ENCODE measurements around the gene CHEK2.
"Not testable (repeated sequence)": the region's sequence is repeated elsewhere in the genome, so short reads cannot be mapped to it uniquely, and the experiment has no call there.

Gene CHEK2

DNA sequence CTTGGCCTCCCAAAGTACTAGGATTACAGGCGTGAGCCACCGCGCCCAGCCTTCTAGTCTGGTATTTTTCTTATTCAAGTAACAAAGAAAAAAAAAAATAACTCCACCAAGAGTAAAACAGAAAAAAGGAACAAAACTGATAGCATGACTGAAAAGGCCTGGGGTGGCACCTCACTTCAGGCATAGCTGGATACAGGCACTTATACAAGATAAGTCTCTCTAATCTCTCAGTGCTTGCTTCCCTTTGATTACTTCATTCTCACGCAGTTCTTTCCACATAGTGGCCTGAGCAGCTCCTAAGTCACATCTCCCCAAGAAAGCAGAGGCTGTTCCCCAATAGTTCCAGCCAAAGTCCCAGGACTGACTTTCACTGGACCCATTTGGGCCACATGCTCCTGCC lies 58.7 kb downstream of the CHEK2 start:
- DNase-seq, result not testable (repeated sequence)

DNA sequence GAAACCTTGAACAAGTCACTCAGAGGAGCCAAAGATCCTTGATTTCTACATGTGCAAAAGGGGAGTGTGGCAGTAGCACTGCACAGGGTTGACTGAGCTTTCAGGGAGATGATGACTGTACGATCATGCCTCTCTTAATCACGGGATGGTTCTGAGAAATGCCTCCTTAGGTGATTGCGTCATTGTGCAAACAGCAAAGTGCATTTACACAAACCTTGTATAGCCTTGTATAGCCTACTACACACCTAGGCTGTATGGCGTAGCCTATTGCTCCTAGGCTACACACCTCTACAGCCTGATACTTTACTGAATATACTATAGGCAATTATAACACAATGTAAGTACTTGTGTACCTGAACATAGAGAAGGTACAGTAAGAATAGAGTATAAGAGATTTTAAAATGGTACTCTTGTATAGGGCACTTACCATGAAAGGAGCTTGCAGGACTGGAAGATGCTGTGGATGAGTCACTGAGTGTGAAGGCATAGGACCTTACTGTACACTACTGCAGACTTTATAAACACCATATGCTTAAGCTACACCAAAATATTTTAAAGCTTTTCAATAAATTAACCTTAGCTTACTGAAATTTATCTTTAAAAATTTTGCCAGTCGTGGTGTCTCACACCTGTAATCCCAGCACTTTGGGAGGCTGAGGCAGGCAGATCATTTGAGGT lies 60.7 kb downstream of the CHEK2 start:
- DNase-seq, result not testable (repeated sequence)

DNA sequence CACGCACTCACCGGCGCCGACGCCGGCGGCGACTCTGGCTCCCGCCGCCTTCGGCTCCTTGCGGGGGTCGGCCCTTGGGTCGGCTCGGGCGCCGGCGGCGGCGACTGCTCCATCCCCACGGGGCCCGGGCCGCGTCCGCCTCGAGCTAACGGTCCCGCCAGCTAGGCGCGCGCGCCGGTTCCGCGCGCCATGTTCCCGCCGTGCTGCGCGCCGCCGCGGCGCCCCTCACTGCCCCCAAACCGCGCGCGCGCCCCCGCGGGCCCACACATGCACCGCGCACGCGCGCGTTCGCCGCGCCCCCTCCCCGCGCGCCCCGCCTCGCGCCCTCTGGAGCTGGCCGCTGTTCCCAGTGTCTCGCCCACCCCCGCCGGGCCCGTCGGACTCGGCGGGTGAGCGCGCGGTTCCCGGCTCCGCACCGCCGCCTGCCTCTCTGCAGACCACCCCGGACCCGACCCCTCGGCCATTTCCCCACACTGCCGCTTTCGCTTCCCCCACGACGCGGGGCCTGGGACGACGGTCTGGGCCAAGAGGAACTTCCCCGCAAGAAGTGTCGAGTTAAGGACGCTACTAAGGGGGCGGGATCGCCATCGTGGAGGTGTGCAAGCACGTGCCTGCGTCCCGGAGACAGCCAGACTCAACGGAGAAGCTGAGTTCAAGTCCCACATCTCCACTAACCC lies 61.9 kb downstream of the CHEK2 start, which contains the start of gene TTC28:
Gene TTC28 (minus strand): TSS at position 230 of the 677 bp plus-strand sequence. CDS start 117 bp downstream, at position 113.
- DNase-seq, result peak; percentile 17

DNA sequence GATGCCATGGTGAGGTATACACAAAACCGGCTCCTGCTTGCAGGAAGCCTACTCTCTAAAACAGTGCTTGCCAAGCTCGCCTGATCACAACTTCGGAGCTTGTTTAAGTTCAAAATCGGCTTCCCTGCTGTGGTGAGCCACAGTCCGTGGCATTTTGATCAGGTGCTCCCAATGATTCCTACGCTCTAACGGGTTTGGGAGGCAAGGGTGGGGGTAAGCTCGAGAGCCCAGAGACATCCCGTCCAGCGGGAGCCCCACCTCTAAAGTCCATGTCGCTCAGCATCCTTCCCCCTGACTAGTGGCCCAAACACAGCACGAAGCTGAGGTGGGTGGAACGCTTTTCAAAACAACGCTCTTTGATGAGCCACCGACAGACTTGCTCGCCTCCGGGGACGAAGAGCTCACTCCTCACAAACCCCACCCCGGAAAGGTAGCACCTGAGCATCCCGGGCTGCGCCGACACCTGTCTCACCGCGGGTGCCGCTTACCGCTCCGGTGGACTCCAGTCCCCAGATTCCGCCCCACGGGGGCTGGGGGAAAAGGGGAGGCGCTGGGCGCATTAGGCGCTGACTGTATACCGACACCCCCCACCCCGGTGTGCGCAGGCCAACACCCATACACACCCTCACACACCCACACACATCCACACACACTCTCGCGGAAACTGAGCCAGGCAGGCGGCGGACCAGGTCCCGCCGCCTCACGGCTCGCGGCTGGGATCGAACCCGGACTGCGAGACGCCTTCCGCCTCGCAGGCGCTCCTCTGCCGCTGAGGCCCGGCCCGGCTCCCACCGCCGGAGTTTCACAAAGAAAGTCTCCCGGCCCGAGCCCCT lies 62.6 kb downstream of the CHEK2 start:
- not testable (repeated sequence) for DNase-seq

DNA sequence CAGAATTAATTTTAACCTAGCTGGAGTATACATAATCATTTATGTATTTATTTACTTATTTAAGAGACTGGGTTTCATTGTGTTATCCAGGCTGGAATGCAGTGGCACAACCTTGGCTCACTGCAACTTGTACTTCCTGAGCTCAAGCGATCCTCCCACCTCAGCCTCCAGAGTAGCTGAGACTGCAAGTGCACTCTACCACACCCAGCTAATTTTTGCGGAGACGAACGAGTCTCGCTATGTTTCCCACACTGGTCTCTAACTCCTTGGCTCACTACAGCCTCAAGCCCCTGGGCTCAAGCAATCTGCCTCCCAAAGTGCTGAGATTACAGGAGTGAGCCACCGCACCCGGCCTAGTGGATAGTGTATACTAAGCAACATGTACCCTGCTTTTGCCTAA lies 63.5 kb downstream of the CHEK2 start:
- not testable (repeated sequence) for DNase-seq

DNA sequence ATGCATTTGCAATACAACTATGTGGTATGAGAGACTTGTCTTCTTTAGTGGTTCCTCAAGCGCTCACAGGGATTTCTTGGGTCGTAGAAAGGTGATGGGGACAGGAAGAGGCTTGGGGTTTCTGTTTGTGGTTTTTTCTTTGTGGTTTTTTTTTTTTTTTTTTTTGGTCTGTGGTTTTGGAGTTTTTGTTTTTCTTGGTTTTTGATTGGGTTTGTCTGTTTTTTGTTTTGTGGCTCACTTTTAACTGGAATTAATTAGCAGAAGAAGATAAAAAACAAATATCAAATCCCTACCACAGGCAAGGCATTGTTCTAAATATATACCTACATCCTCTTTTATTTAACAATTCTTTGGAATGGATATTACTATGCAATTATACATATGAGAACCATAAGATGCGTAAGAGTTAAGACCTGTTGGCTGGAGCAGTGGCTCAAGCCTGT lies 67.5 kb downstream of the CHEK2 start:
- DNase-seq, result peak; percentile 20

DNA sequence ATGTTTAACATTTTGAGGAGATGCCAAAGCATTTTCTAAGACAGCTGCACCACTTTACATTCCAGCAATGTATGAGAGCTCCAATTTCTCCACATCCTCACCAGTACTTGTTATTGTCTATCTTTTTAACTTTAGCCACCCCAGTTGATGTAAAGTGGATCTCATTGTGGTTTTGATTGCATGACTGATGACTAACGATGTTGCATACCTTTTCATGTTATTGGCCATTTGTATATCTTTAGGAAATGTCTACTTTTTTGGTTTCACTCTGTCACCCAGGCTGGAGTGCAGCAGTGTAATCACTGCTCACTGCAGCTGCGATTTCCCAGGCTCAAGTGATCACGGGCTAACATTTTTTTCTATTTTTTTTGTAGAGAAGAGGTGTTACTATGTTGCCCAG lies 70.9 kb downstream of the CHEK2 start:
- DNase-seq, result no peak

DNA sequence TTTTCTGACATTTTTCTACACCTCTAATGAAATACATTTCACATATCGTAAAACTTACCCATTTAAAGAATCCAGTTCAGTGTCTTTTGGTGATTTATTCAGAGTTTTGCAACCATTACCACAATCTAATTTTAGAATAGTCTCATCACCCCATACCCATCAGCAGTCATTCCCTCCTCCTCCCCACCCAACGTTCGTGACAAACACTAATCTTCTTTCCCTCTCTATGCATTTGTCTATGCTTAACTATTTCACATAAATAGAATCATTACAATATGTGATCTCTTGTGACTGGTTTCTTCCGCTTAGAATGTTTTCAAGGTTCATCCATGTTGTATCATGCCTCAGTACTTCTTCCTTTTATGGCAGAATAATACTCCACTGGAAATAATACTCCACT lies 71.5 kb downstream of the CHEK2 start:
- no peak for DNase-seq

DNA sequence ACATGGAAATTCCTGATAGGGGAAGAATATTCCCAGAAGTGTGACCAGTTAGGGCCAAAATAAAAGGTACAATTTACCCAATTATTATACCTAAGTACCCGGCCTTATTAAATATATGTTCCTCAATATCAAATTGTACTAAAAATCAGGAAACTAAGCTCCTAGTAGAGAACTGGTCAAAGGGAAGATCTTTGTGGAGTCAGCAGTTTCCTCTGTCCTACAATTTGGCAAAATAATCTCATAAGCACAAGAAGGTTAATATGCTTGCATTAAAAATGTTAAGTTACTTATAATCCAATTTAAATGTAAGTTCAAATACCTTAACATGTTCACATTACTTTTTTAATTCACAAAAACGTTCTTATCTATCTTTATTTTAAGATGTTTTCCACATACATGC lies 72.2 kb downstream of the CHEK2 start:
- no peak for DNase-seq

DNA sequence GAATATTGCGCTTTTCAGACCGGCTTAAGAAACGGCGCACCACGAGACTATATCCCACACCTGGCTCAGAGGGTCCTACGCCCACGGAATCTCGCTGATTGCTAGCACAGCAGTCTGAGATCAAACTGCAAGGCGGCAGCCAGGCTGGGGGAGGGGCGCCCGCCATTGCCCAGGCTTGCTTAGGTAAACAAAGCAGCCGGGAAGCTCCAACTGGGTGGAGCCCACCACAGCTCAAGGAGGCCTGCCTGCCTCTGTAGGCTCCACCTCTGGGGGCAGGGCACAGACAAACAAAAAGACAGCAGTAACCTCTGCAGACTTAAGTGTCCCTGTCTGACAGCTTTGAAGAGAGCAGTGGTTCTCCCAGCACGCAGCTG lies 78.1 kb downstream of the CHEK2 start:
- DNase-seq, result not testable (repeated sequence)

DNA sequence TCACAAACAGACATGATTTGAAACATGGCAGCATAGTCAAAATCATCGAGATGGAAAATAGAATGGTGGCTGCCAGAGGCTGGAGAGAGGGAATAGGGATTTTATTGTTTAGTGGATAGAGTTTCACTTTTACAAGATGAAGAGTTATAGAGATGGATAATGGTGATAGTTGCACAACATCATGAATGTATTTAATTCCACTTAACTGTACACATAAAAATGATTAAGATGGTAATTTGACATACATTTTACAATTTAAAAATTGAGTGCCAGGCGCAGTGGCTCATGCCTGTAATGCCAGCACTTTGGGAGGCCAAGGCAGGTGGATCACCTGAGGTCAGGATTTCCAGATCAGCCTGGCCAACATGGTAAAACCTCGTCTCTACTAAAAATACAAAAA lies 83.2 kb downstream of the CHEK2 start:
- no peak for DNase-seq

DNA sequence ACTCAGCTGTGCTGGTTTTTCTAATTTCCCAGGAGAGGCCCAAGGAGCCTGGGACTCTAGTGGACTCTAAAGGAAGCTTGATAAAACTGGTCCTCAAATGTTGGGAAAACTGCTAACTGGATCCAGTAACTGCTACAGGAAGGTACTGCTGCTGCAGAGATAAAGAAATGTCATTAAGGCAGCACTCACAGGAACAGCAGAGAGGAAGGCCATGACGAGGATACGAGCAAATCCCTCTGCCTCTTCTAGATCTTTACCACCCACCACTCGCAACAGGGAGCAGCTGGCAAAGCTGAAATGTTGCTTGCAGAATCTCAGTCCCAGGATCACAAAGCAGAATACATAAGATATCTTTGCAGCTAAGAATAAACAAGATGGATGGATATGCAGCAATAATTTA lies 85.4 kb downstream of the CHEK2 start:
- no peak for DNase-seq

DNA sequence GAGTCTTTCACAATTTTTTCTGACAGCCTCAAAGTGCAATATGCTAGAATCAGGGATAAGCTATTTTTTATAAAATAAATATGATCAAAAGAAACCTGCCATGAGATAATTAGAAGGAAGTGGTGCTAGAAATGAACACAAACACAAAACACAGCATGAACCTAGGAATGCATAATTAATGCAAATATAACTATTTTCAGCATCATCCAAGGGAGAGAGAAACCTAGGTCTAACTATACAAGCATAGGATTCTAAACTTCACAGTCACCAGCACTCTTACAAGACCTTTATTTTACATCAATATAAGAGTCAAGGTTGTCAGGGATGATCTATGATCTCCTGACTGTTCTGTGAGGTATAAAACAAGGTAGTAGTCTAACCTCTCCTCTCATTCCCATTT lies 91.2 kb downstream of the CHEK2 start:
- no peak for DNase-seq

DNA sequence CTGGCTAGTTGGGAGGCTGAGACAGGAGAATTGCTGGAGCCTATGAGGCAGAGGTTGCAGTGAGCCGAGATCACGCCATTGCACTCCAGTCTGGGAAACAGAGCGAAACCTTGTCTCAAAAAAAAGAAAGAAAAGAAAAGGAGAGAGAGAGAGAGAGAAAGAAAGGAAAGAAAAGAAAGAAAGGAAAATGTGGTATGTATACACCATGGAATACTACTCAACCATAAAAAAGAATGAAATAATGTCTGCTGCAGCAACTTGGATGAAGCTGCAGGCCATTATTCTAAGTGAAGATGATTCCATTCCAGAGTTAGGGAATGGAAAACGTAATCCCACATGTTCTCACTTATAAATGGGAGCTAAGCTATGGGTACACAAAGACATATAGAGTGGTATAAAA lies 92.8 kb downstream of the CHEK2 start:
- DNase-seq, result no peak

DNA sequence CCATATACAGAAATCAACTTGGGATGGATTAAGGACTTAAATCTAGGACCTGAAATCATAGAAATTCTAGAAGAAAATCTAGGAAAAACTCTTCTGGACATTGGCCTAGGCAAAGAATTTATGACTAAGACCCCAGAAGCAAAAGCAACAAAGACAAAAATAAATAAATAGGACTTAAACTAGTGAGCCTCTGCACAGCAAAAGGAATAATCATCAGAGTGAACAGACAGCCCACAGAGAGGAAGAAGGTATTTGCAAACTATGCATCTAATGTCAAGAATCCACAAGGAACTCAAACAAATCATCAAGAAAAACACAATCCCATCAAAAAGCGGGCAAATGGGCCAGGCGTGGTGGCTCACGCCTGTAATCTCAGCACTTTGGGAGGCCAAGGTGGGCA lies 94.4 kb downstream of the CHEK2 start:
- DNase-seq, result no peak

DNA sequence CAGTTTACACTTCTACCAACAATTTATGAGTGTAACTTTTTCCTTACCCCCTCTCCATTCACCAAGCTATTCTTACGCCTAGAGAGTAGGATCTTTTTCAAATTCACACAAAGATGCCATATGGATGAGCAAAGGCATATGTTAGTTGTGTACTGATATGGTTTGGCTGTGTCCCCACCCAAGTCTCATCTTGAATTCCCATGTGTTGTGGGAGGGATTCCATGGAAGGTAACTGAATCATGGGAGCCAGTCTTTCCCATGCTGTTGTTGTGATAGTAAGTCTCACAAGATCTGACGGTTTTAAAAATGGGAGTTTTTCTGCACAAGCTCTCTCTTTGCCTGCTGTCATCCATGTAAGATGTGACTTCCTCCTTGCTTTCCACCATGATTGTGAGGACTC lies 102.3 kb downstream of the CHEK2 start:
- DNase-seq, result no peak

Measured in activated gamma-delta T cell treated with Interleukin-2 at 50 U/mL for 16 hours (primary cell).